PFSK-1 (cell line): ENCODE results near the gene EIF2S2.

Source experiments
- POLR2AphosphoS5 ChIP-seq: IDR thresholded peaks from 2 replicates; pipeline ENCODE4 v1.6.1; 2012; ENCODE audit warnings: low read depth, mild to moderate bottlenecking, control low read depth, low read length, moderate library complexity
- REST ChIP-seq, 2 experiments: IDR thresholded peaks; 2 replicates each; pipeline versions ENCODE4 v1.6.1 to v1.8.0; 2011 to 2012; ENCODE audit warnings: low read depth in 2 of 2, low read length in 2 of 2, control low read depth in 1 of 2, inconsistent platforms in 1 of 2, mild to moderate bottlenecking in 1 of 2, moderate library complexity in 1 of 2; ENCODE audit not compliant: insufficient read depth in 1 of 2
- TAF1 ChIP-seq: IDR thresholded peaks from 2 replicates; pipeline ENCODE4 v1.6.1; 2012; ENCODE audit warnings: low read length, control low read depth, borderline replicate concordance; ENCODE audit not compliant: insufficient read depth

GRCh38 chr20:34047010-34047687 is 64.9 kb downstream of the EIF2S2 start:
- no peak for TF ChIP-seq POLR2AphosphoS5
- no peak for TF ChIP-seq REST (IDR thresholded peaks at IDR 0.05; ENCODE audit: insufficient read depth in 1 of 2, low read depth in 2 of 2, low read length in 2 of 2)
- TF ChIP-seq TAF1 = no peak
